ENCODE results near the gene OSER1.
A peak's percentile ranks its signal among the peaks of the same experiment; 100 is the strongest.
"Not testable (repeated sequence)": the region's sequence is repeated elsewhere in the genome, so short reads cannot be mapped to it uniquely, and the experiment has no call there.

OSER1 gene

DNA sequence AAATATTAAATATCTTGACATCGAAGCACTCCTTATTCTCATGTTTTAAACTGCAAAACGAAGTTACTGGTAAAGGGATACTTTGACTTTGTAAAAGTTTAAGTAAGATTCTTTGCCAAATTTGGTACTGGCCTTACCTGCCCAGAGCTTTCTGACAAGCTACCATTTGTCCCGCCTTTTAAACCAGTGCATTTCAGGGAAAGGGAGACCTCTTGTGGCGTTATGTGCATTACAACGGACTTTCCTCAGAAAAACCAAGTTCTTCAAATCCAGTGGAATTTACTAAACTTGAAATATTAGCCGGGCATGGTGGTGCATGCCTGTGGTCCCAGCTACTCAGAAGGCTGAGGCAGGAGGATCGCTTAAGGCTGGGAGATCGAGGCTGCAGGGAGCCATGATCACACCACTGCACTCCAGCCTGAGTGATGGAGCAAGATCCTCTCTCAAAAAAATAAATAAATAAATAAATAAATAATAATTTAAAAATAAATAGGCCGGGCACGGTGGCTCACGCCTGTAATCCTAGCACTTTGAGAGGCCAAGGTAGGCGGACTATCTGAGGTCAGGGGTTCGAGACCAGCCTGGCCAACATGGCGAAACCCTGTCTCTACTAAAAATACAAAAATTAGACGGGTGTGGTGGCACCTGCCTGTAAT, 20.2 kb downstream of the OSER1 start:
- CTCF ChIA-PET: interaction anchor here (0.6 to 6.7 kb wide), 40 partner anchors 11 to 896 kb away, joined by 3 to 316 read pairs (median 5); partner anchors contain the start of gene OSER1
- TF ChIP-seq GFI1B (tag by site-specific recombination; IDR thresholded peaks at IDR 0.05) (0 out of 2 replicates have a peak, but pooled peaks have one; percentile 14), ZBTB17 (tag by site-specific recombination; IDR thresholded peaks at IDR 0.05) (peak; percentile 37; the same call in 1 of the 2 replicates), ZFP37 (tag by site-specific recombination; IDR thresholded peaks at IDR 0.05) (0 out of 2 replicates have a peak, but pooled peaks have one; percentile 52), SP7 (tag by site-specific recombination; IDR thresholded peaks at IDR 0.05) (0 out of 2 replicates have a peak, but pooled peaks have one; percentile 24), PRDM1 (tag by site-specific recombination; IDR thresholded peaks at IDR 0.05) (peak; percentile 33; the same call in 1 of the 2 replicates), KLF8 (tag by site-specific recombination; IDR thresholded peaks at IDR 0.05) (peak; percentile 21; the same call in 1 of the 2 replicates), ZNF654 (tag by site-specific recombination; IDR thresholded peaks at IDR 0.05; ENCODE audit: low read depth) (peak; percentile 94), ZEB2 (tag by site-specific recombination; IDR thresholded peaks at IDR 0.05) (0 out of 2 replicates have a peak, but pooled peaks have one; percentile 22)
- TF ChIP-seq, protein P1, sequence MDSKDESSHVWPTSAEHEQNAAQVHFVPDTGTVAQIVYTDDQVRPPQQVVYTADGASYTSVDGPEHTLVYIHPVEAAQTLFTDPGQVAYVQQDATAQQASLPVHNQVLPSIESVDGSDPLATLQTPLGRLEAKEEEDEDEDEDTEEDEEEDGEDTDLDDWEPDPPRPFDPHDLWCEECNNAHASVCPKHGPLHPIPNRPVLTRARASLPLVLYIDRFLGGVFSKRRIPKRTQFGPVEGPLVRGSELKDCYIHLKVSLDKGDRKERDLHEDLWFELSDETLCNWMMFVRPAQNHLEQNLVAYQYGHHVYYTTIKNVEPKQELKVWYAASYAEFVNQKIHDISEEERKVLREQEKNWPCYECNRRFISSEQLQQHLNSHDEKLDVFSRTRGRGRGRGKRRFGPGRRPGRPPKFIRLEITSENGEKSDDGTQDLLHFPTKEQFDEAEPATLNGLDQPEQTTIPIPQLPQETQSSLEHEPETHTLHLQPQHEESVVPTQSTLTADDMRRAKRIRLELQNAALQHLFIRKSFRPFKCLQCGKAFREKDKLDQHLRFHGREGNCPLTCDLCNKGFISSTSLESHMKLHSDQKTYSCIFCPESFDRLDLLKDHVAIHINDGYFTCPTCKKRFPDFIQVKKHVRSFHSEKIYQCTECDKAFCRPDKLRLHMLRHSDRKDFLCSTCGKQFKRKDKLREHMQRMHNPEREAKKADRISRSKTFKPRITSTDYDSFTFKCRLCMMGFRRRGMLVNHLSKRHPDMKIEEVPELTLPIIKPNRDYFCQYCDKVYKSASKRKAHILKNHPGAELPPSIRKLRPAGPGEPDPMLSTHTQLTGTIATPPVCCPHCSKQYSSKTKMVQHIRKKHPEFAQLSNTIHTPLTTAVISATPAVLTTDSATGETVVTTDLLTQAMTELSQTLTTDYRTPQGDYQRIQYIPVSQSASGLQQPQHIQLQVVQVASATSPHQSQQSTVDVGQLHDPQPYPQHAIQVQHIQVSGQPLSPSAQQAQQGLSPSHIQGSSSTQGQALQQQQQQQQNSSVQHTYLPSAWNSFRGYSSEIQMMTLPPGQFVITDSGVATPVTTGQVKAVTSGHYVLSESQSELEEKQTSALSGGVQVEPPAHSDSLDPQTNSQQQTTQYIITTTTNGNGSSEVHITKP (tag by site-specific recombination; IDR thresholded peaks at IDR 0.05): peak; percentile 35; the same call in 1 of the 2 replicates
- TF ChIP-seq, protein P2, sequence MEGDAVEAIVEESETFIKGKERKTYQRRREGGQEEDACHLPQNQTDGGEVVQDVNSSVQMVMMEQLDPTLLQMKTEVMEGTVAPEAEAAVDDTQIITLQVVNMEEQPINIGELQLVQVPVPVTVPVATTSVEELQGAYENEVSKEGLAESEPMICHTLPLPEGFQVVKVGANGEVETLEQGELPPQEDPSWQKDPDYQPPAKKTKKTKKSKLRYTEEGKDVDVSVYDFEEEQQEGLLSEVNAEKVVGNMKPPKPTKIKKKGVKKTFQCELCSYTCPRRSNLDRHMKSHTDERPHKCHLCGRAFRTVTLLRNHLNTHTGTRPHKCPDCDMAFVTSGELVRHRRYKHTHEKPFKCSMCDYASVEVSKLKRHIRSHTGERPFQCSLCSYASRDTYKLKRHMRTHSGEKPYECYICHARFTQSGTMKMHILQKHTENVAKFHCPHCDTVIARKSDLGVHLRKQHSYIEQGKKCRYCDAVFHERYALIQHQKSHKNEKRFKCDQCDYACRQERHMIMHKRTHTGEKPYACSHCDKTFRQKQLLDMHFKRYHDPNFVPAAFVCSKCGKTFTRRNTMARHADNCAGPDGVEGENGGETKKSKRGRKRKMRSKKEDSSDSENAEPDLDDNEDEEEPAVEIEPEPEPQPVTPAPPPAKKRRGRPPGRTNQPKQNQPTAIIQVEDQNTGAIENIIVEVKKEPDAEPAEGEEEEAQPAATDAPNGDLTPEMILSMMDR (tag by site-specific recombination; IDR thresholded peaks at IDR 0.05): peak; percentile 72; the same call in 1 of the 2 replicates
- H3K4me3 ChIP-seq (ENCODE audit: low read depth, low read length); H3K27ac ChIP-seq (ENCODE audit: extremely low read depth, low read depth, low read length); H3K36me3 ChIP-seq (ENCODE audit: control insufficient read depth in 2 of 2, insufficient read depth in 1 of 2, low read length in 2 of 2); H3K4me1 ChIP-seq (ENCODE audit: control insufficient read depth, insufficient read depth, low read length); H3K9me3 ChIP-seq (ENCODE audit: control insufficient read depth, insufficient read depth, low read depth, low read length): not testable (repeated sequence)
- POLR2A ChIA-PET: interaction anchor here (0.8 to 4.2 kb wide), 4 partner anchors 70 to 100 kb away, joined by 3 to 21 read pairs (median 4); no protein-coding TSS in a partner anchor

DNA sequence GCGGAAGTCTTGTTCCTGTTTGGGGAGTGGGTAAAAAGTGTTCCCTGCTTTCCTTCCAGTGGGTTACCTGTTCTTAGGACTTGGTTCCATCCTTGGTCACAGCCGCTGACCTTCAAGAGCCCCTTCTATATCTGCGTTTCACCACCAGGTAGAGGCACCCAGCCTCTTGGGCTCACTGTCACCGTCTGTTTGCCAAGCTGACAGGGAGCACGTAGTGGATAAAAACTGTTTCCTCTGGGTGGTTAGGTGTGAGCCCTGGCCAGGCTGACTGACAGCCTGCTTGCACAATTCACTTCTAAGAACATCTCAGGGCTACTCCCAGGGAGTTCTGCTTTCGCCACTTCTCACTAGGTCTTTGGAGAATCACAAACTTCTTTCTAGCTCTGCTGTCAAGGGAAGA, 21.8 kb downstream of the OSER1 start:
- no peak overlapping the region for H3K27ac ChIP-seq (ENCODE audit: extremely low read depth, low read depth, low read length)
- H3K4me3 ChIP-seq (ENCODE audit: low read depth, low read length): no peak overlapping the region
- no peaks in the 10 kb centered on the region for H3K36me3 ChIP-seq (ENCODE audit: control insufficient read depth in 2 of 2, insufficient read depth in 1 of 2, low read length in 2 of 2)
- ChIA-PET POLR2A (interaction anchor here (1.4 to 4.2 kb wide), 3 partner anchors 52 to 77 kb away, joined by 3 to 21 read pairs (median 6); no protein-coding TSS in a partner anchor), CTCF (interaction anchor here (0.9 to 6.7 kb wide), 12 partner anchors 10 to 494 kb away, joined by 3 to 316 read pairs (median 5); no protein-coding TSS in a partner anchor)
- H3K9me3 ChIP-seq (ENCODE audit: control insufficient read depth, insufficient read depth, low read depth, low read length): no peaks in the 10 kb centered on the region
- H3K4me1 ChIP-seq (ENCODE audit: control insufficient read depth, insufficient read depth, low read length): peaks cover 6% of the 10 kb centered on the region
- TF ChIP-seq, protein P3, sequence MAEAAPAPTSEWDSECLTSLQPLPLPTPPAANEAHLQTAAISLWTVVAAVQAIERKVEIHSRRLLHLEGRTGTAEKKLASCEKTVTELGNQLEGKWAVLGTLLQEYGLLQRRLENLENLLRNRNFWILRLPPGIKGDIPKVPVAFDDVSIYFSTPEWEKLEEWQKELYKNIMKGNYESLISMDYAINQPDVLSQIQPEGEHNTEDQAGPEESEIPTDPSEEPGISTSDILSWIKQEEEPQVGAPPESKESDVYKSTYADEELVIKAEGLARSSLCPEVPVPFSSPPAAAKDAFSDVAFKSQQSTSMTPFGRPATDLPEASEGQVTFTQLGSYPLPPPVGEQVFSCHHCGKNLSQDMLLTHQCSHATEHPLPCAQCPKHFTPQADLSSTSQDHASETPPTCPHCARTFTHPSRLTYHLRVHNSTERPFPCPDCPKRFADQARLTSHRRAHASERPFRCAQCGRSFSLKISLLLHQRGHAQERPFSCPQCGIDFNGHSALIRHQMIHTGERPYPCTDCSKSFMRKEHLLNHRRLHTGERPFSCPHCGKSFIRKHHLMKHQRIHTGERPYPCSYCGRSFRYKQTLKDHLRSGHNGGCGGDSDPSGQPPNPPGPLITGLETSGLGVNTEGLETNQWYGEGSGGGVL (tag by site-specific recombination; IDR thresholded peaks at IDR 0.05): no peak
- TF ChIP-seq, protein P4, sequence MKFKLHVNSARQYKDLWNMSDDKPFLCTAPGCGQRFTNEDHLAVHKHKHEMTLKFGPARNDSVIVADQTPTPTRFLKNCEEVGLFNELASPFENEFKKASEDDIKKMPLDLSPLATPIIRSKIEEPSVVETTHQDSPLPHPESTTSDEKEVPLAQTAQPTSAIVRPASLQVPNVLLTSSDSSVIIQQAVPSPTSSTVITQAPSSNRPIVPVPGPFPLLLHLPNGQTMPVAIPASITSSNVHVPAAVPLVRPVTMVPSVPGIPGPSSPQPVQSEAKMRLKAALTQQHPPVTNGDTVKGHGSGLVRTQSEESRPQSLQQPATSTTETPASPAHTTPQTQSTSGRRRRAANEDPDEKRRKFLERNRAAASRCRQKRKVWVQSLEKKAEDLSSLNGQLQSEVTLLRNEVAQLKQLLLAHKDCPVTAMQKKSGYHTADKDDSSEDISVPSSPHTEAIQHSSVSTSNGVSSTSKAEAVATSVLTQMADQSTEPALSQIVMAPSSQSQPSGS (tag by site-specific recombination; IDR thresholded peaks at IDR 0.05; ENCODE audit: low read depth): no peak
- TF ChIP-seq KLF1 (tag by site-specific recombination; IDR thresholded peaks at IDR 0.05): no peak
- TF ChIP-seq ZNF184 (tag by site-specific recombination; IDR thresholded peaks at IDR 0.05): no peak
- TF ChIP-seq, protein P5, sequence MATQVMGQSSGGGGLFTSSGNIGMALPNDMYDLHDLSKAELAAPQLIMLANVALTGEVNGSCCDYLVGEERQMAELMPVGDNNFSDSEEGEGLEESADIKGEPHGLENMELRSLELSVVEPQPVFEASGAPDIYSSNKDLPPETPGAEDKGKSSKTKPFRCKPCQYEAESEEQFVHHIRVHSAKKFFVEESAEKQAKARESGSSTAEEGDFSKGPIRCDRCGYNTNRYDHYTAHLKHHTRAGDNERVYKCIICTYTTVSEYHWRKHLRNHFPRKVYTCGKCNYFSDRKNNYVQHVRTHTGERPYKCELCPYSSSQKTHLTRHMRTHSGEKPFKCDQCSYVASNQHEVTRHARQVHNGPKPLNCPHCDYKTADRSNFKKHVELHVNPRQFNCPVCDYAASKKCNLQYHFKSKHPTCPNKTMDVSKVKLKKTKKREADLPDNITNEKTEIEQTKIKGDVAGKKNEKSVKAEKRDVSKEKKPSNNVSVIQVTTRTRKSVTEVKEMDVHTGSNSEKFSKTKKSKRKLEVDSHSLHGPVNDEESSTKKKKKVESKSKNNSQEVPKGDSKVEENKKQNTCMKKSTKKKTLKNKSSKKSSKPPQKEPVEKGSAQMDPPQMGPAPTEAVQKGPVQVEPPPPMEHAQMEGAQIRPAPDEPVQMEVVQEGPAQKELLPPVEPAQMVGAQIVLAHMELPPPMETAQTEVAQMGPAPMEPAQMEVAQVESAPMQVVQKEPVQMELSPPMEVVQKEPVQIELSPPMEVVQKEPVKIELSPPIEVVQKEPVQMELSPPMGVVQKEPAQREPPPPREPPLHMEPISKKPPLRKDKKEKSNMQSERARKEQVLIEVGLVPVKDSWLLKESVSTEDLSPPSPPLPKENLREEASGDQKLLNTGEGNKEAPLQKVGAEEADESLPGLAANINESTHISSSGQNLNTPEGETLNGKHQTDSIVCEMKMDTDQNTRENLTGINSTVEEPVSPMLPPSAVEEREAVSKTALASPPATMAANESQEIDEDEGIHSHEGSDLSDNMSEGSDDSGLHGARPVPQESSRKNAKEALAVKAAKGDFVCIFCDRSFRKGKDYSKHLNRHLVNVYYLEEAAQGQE (tag by site-specific recombination; IDR thresholded peaks at IDR 0.05): no peak
- TF ChIP-seq ZNF341 (tag by site-specific recombination; IDR thresholded peaks at IDR 0.05; ENCODE audit: low read depth): no peak
- no peak for TF ChIP-seq OSR2 (tag by site-specific recombination; IDR thresholded peaks at IDR 0.05)
- no peak for TF ChIP-seq ZNF670 (tag by site-specific recombination; IDR thresholded peaks at IDR 0.05; ENCODE audit: low read depth)
- no peak for TF ChIP-seq ZNF596 (tag by site-specific recombination; IDR thresholded peaks at IDR 0.05)
- no peak for TF ChIP-seq ZNF626 (tag by site-specific recombination; IDR thresholded peaks at IDR 0.05)
- no peak for TF ChIP-seq ZNF426 (tag by site-specific recombination; IDR thresholded peaks at IDR 0.05)

All from HEK293 (cell line).